ENCODE measurements around the gene WNT2B. TPM values are rescaled to one million over a fixed set of nuclear protein-coding genes. Genes with fewer than 3 reads are reported as not detected.

The WNT2B gene
- total RNA-seq, 1 experiment from 2014 or later: 1.6 TPM

- CTCF ChIA-PET: interaction anchor here (0.7 to 1.6 kb wide), 2 partner anchors 11 to 112 kb away, joined by 3 to 5 read pairs; no protein-coding TSS in a partner anchor
- Histone ChIP-seq H3K4me3 (ENCODE audit: low read depth in 2 of 2, low read length in 2 of 2) (peak overlapping the region; percentile 47 to 56), H3K36me3 (ENCODE audit: control insufficient read depth, insufficient read depth, low read length) (no peaks in the 10 kb centered on the region), H3K27me3 (ENCODE audit: control insufficient read depth, insufficient read depth, low read length) (no peaks in the 10 kb centered on the region), H3K9me3 (ENCODE audit: control insufficient read depth, insufficient read depth, low read depth, low read length) (no peaks in the 10 kb centered on the region), H3K27ac (ENCODE audit: low read length) (no peak overlapping the region), H3K4me1 (ENCODE audit: control insufficient read depth, insufficient read depth, low read length) (no peaks in the 10 kb centered on the region; the same call in 1 of the 2 replicates)
- TF ChIP-seq POLR2AphosphoS5 (IDR thresholded peaks at IDR 0.05; ENCODE audit: low read depth, low read length): no peak
- peak; percentile 80 for TF ChIP-seq CTCF (IDR thresholded peaks at IDR 0.05)
- no peak for TF ChIP-seq SIN3A (IDR thresholded peaks at IDR 0.05; ENCODE audit: borderline replicate concordance, insufficient read depth, low read depth, low read length)
- TF ChIP-seq TCF7L2 (IDR thresholded peaks at IDR 0.05; ENCODE audit: low read depth, low read length): no peak
- TF ChIP-seq, protein P1, sequence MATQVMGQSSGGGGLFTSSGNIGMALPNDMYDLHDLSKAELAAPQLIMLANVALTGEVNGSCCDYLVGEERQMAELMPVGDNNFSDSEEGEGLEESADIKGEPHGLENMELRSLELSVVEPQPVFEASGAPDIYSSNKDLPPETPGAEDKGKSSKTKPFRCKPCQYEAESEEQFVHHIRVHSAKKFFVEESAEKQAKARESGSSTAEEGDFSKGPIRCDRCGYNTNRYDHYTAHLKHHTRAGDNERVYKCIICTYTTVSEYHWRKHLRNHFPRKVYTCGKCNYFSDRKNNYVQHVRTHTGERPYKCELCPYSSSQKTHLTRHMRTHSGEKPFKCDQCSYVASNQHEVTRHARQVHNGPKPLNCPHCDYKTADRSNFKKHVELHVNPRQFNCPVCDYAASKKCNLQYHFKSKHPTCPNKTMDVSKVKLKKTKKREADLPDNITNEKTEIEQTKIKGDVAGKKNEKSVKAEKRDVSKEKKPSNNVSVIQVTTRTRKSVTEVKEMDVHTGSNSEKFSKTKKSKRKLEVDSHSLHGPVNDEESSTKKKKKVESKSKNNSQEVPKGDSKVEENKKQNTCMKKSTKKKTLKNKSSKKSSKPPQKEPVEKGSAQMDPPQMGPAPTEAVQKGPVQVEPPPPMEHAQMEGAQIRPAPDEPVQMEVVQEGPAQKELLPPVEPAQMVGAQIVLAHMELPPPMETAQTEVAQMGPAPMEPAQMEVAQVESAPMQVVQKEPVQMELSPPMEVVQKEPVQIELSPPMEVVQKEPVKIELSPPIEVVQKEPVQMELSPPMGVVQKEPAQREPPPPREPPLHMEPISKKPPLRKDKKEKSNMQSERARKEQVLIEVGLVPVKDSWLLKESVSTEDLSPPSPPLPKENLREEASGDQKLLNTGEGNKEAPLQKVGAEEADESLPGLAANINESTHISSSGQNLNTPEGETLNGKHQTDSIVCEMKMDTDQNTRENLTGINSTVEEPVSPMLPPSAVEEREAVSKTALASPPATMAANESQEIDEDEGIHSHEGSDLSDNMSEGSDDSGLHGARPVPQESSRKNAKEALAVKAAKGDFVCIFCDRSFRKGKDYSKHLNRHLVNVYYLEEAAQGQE (IDR thresholded peaks at IDR 0.05; ENCODE audit: insufficient read depth in 1 of 2, low read depth in 2 of 2, low read length in 1 of 2): peak in 1 of 2 experiments; percentile 33; a peak in 1 of 4 replicates
- POLR2A ChIA-PET: no interaction called here
- ATAC-seq (peak; percentile 80), DNase-seq (ENCODE audit: low read depth, low spot score) (peak; percentile 24)
- intact Hi-C loops (cut with micrococcal nuclease; ENCODE audit: unreplicated experiment): loop anchor here (10.0 kb wide), 1 partner anchor 113 kb away; the partner anchor contains the start of genes CAPZA1 and ST7L
- BruUV-seq (replicated peaks): no TSS peak
- in situ Hi-C loops (cut with HindIII; ENCODE audit: low pct_unique_long_range_greater_than_20kb, low sequenced_read_pairs): no loop called here
Observed at GRCh38 chr1:112501810-112502641, 6.7 kb upstream of the WNT2B start.

- no peaks in the 10 kb centered on the region for H3K9me3 ChIP-seq (ENCODE audit: control insufficient read depth, insufficient read depth, low read depth, low read length)
- DNase-seq (ENCODE audit: low read depth, low spot score): no peak
- in situ Hi-C loops (cut with HindIII; ENCODE audit: low pct_unique_long_range_greater_than_20kb, low sequenced_read_pairs) (no loop called here), intact Hi-C loops (cut with micrococcal nuclease; ENCODE audit: unreplicated experiment) (loop anchor here (10.0 kb wide), 1 partner anchor 112 kb away; the partner anchor contains the start of genes CAPZA1 and ST7L)
- no peak overlapping the region for H3K27ac ChIP-seq (ENCODE audit: low read length)
- no peak for ATAC-seq
- no peaks in the 10 kb centered on the region for H3K36me3 ChIP-seq (ENCODE audit: control insufficient read depth, insufficient read depth, low read length)
- POLR2A ChIA-PET: no interaction called here
- H3K4me3 ChIP-seq (ENCODE audit: low read depth in 2 of 2, low read length in 2 of 2): no peak overlapping the region
- no peak for TF ChIP-seq CTCF (IDR thresholded peaks at IDR 0.05)
- no peaks in the 10 kb centered on the region for H3K27me3 ChIP-seq (ENCODE audit: control insufficient read depth, insufficient read depth, low read length)
- no peaks in the 10 kb centered on the region; the same call in 1 of the 2 replicates for H3K4me1 ChIP-seq (ENCODE audit: control insufficient read depth, insufficient read depth, low read length)
- no TSS peak for BruUV-seq (replicated peaks)
- CTCF ChIA-PET: no interaction called here
Observed at GRCh38 chr1:112502826-112503225, 5.9 kb upstream of the WNT2B start.

Measured in Panc1 (cell line).